ENCODE results near the gene SNCA.

- no peak for TF ChIP-seq CTCF (IDR thresholded peaks at IDR 0.05)
- TF ChIP-seq POLR2A (IDR thresholded peaks at IDR 0.05), result no peak
- TF ChIP-seq POLR2AphosphoS5 (IDR thresholded peaks at IDR 0.05), result no peak
- no peak for TF ChIP-seq EP300 (IDR thresholded peaks at IDR 0.05)
Observed at GRCh38 chr4:89834486-89835209, 2.3 kb downstream of the SNCA start.

All from upper lobe of left lung (tissue), 4 donors.